CD14-positive monocyte (primary cell): ENCODE measurements around the gene EFHC2. TPM values are rescaled to one million over a fixed set of nuclear protein-coding genes. Genes with fewer than 3 reads are reported as not detected.
A peak's percentile ranks its signal among the peaks of the same experiment; 100 is the strongest.

ENCODE experiments used
- DNase-seq, 3 donors: peaks; one replicate each; pipeline ENCODE4 v3.0.0-alpha.2; 2011 to 2022
- H2AFZ ChIP-seq: 2 replicates; pipeline ENCODE4 v1.6.0; 2012; ENCODE audit warnings: mild to moderate bottlenecking, low read depth, low read length, inconsistent platforms; ENCODE audit not compliant: insufficient read depth, poor library complexity, severe bottlenecking
- H3K27ac ChIP-seq, 2 donors: 1 replicate in 1 of 2; 2 replicates in 1 of 2; pipeline ENCODE4 v1.5.1; 2012 to 2013; ENCODE audit warnings: low read length in 2 of 2, control low read depth in 1 of 2, inconsistent platforms in 1 of 2, low read depth in 1 of 2, mild to moderate bottlenecking in 1 of 2
- H3K27me3 ChIP-seq, 2 donors: one replicate each; pipeline versions ENCODE4 v1.6.0 to v1.6.1; 2011 to 2013; ENCODE audit warnings: low read length in 2 of 2; ENCODE audit not compliant: control insufficient read depth in 2 of 2, insufficient read depth in 2 of 2
- H3K36me3 ChIP-seq, 2 donors: replicated peaks in 1 of 2; 1 replicate in 1 of 2; 2 replicates in 1 of 2; pipeline versions ENCODE4 v1.5.1 to v1.6.1; 2012 to 2013; ENCODE audit warnings: low read length in 2 of 2, control low read depth in 1 of 2, inconsistent platforms in 1 of 2, mild to moderate bottlenecking in 1 of 2; ENCODE audit not compliant: insufficient read depth in 2 of 2, control insufficient read depth in 1 of 2
- H3K4me1 ChIP-seq, 2 donors: 1 replicate in 1 of 2; 2 replicates in 1 of 2; pipeline versions ENCODE4 v1.5.1 to v1.6.1; 2012 to 2013; ENCODE audit warnings: low read length in 2 of 2, control low read depth in 1 of 2, inconsistent platforms in 1 of 2, mild to moderate bottlenecking in 1 of 2, moderate library complexity in 1 of 2; ENCODE audit not compliant: insufficient read depth in 2 of 2, control insufficient read depth in 1 of 2
- H3K4me2 ChIP-seq: replicated peaks from 2 replicates; pipeline ENCODE3; 2012; ENCODE audit warnings: low read length, moderate library complexity, mild to moderate bottlenecking; ENCODE audit not compliant: poor library complexity, severe bottlenecking; ENCODE audit errors: extremely low read depth
- H3K4me3 ChIP-seq, 3 experiments: fragments of 200-600 bp in 1 of 3; sonication (generic) in 1 of 3; replicated peaks in 1 of 3; 1 replicate in 2 of 3; 2 replicates in 1 of 3; pipeline ENCODE4 v1.5.1; 2011 to 2013; ENCODE audit warnings: low read length in 3 of 3, mild to moderate bottlenecking in 3 of 3, control low read depth in 2 of 3, low read depth in 2 of 3, inconsistent platforms in 1 of 3, moderate library complexity in 1 of 3
- H3K79me2 ChIP-seq: 2 replicates; pipeline ENCODE4 v1.6.0; 2012; ENCODE audit warnings: mild to moderate bottlenecking, control low read depth, inconsistent platforms, low read length, moderate library complexity; ENCODE audit not compliant: insufficient read depth
- H3K9ac ChIP-seq: 2 replicates; pipeline ENCODE4 v1.6.0; 2017; ENCODE audit warnings: low read length, mild to moderate bottlenecking; ENCODE audit not compliant: insufficient read depth, poor library complexity, severe bottlenecking
- H3K9me3 ChIP-seq, 2 donors: replicated peaks in 1 of 2; 1 replicate in 1 of 2; 2 replicates in 1 of 2; pipeline versions ENCODE4 v1.5.1 to v1.6.1; 2012 to 2013; ENCODE audit warnings: low read length in 2 of 2, control low read depth in 1 of 2; ENCODE audit not compliant: control insufficient read depth in 1 of 2, insufficient read depth in 1 of 2
- H4K20me1 ChIP-seq: 2 replicates; pipeline ENCODE4 v1.6.0; 2012; ENCODE audit warnings: mild to moderate bottlenecking, low read length, control low read depth, moderate library complexity; ENCODE audit not compliant: insufficient read depth
- H3K27ac Mint-ChIP-seq, 7 donors: one replicate each; pipeline ENCODE4 v1.8.0; 2020; ENCODE audit warnings: mild to moderate bottlenecking in 7 of 7, mixed read lengths in 7 of 7, moderate library complexity in 6 of 7, inconsistent platforms in 2 of 7
- H3K27me3 Mint-ChIP-seq, 3 donors: one replicate each; pipeline ENCODE4 v1.8.0; 2021 to 2022; ENCODE audit warnings: low read depth in 3 of 3, mild to moderate bottlenecking in 3 of 3, mixed read lengths in 3 of 3, moderate library complexity in 3 of 3, inconsistent platforms in 1 of 3
- H3K36me3 Mint-ChIP-seq, 2 donors: one replicate each; pipeline ENCODE4 v1.8.0; 2020; ENCODE audit warnings: mixed read lengths in 2 of 2, inconsistent platforms in 1 of 2, mild to moderate bottlenecking in 1 of 2
- H3K4me1 Mint-ChIP-seq: one replicate; pipeline ENCODE4 v1.8.0; 2020; ENCODE audit warnings: mild to moderate bottlenecking, mixed read lengths
- H3K4me3 Mint-ChIP-seq, 2 donors: one replicate each; pipeline ENCODE4 v1.8.0; 2020; ENCODE audit warnings: mild to moderate bottlenecking in 2 of 2, mixed read lengths in 2 of 2, moderate library complexity in 1 of 2
- H3K9me3 Mint-ChIP-seq, 7 donors: one replicate each; pipeline ENCODE4 v1.8.0; 2020 to 2022; ENCODE audit warnings: mixed read lengths in 7 of 7, mild to moderate bottlenecking in 6 of 7, moderate library complexity in 6 of 7, inconsistent platforms in 2 of 7
- CTCF ChIP-seq: fragments of 200-600 bp; IDR thresholded peaks from one replicate; pipeline ENCODE4 v1.8.0; 2022; ENCODE audit warnings: antibody characterized with exemption, mild to moderate bottlenecking
- WGBS: methylation state at CpG from one replicate; pipeline ENCODE4 v1.1.5; 2013; ENCODE audit warnings: missing lambda C conversion rate; ENCODE audit not compliant: insufficient coverage; 5-methylcytosine and 5-hydroxymethylcytosine counted together
- intact Hi-C, 2 donors: fragments of 100-400 bp; cut with micrococcal nuclease; formaldehyde crosslinking; loops; one replicate each; pipeline versions ENCODE4 v1.15.0 to v1.15.1; 2023
- polyA plus RNA-seq, 3 donors: library from polyadenylated mRNA; depleted of rRNA in 1 of 3; unstranded in 2 of 3; stranded (reverse) in 1 of 3; fragments of 300-500 nt in 2 of 3; fragments of >200 nt in 1 of 3; fragmentation: Illumina TruSeq in 2 of 3; gene quantifications; 1 replicate in 2 of 3; 2 replicates in 1 of 3; pipeline ENCODE4 v1.2.3, GENCODE V29; 2012 to 2021

EFHC2 gene
- polyA plus RNA-seq, 3 donors = 0.05 to 0.22 TPM; not detected in 1

- Histone ChIP-seq H3K27ac (no peak overlapping the region), H3K9me3 (peaks cover 0 to 2% of the 10 kb centered on the region in 2 donors), H3K27me3 (no peaks in the 10 kb centered on the region), H3K4me3 (peak overlapping the region in 1 of 3 experiments; percentile 10), H3K9ac (no peak overlapping the region), H2AFZ (no peak overlapping the region), H4K20me1 (no peaks in the 10 kb centered on the region), H3K36me3 (no peaks in the 10 kb centered on the region), H3K4me1 (peaks cover 32% of the 10 kb centered on the region in 2 donors), H3K79me2 (no peaks in the 10 kb centered on the region), H3K4me2 (peak overlapping the region; percentile 39)
- DNase-seq = peak; percentile 1 to 16 (median 14)
- no peak for TF ChIP-seq CTCF
- peaks cover 2 to 9% (median 3%) of the 10 kb centered on the region in 3 donors for H3K27me3 Mint-ChIP-seq
- peaks cover 2 to 11% (median 7%) of the 10 kb centered on the region in 7 donors for H3K9me3 Mint-ChIP-seq
- peaks cover 42% of the 10 kb centered on the region for H3K4me1 Mint-ChIP-seq
- H3K27ac Mint-ChIP-seq = peak overlapping the region in 1 of 7 donors; percentile 45
- H3K36me3 Mint-ChIP-seq = no peaks in the 10 kb centered on the region
- intact Hi-C loops = no loop called here
- H3K4me3 Mint-ChIP-seq = peak overlapping the region in 1 of 2 donors; percentile 51
- WGBS = no CpG with 5 or more reads among the region's 3 CpGs
Measured at GRCh38 chrX:44101281-44101680, 242.2 kb downstream of the EFHC2 start.

GRCh38 chrX:44099366-44099765, 244.1 kb downstream of the EFHC2 start:
- TF ChIP-seq CTCF = no peak
- no peak overlapping the region for H2AFZ ChIP-seq
- no peak overlapping the region for H3K4me2 ChIP-seq
- peaks cover 39% of the 10 kb centered on the region for H3K4me1 Mint-ChIP-seq
- no peaks in the 10 kb centered on the region for H3K9me3 ChIP-seq
- peaks cover 1 to 6% (median 2%) of the 10 kb centered on the region in 3 donors for H3K27me3 Mint-ChIP-seq
- H3K36me3 ChIP-seq = no peaks in the 10 kb centered on the region
- peak overlapping the region in 1 of 2 donors; percentile 39 for H3K4me3 Mint-ChIP-seq
- no peak overlapping the region for H3K4me3 ChIP-seq
- no peaks in the 10 kb centered on the region for H3K79me2 ChIP-seq
- H3K4me1 ChIP-seq = peaks cover 32% of the 10 kb centered on the region in 2 donors
- no peaks in the 10 kb centered on the region for H4K20me1 ChIP-seq
- DNase-seq = peak; percentile 8 to 38 (median 34)
- intact Hi-C loops = no loop called here
- WGBS = no CpG with 5 or more reads among the region's 2 CpGs
- no peak overlapping the region for H3K9ac ChIP-seq
- peaks cover 0 to 4% (median 2%) of the 10 kb centered on the region in 7 donors for H3K9me3 Mint-ChIP-seq
- no peaks in the 10 kb centered on the region for H3K36me3 Mint-ChIP-seq
- no peaks in the 10 kb centered on the region for H3K27me3 ChIP-seq
- H3K27ac Mint-ChIP-seq = peak overlapping the region in 2 of 7 donors; percentile 22 to 28
- H3K27ac ChIP-seq = no peak overlapping the region

Other genes with a start within 250 kb of the EFHC2 start
- 10 to 100 TPM in 1 of 3 donors, 1 to 10 TPM in 2; 3.5 to 10.2 (median 8.5) TPM for gene FUNDC1, start 199.2 kb upstream of the EFHC2 start, polyA plus RNA-seq